PC-3 (cell line): ENCODE data around the gene AQP4. TPM values are rescaled to one million over a fixed set of nuclear protein-coding genes. Genes with fewer than 3 reads are reported as not detected.
A peak's percentile ranks its signal among the peaks of the same experiment; 100 is the strongest.

Source experiments
- ATAC-seq: fragments of 200-7000 bp; cut with Tn5 transposase; 2 replicates; pipeline ENCODE4 v1.9.1; 2020; ENCODE audit warnings: mild to moderate bottlenecking, moderate library complexity
- BruUV-seq: library from RNA; stranded (reverse); fragments of 400-500 nt; replicated peaks from 2 replicates; lab custom pipeline; 2021; lab: Mats Ljungman, UMichigan
- CTCF ChIA-PET: fragments of 300-600 bp; sonication (Branson Sonifier 250); formaldehyde crosslinking; loops from one replicate; lab custom pipeline; 2022; ENCODE audit warnings: antibody characterized with exemption; lab: Charles Lee
- POLR2A ChIA-PET: fragments of 300-600 bp; sonication (Branson Sonifier 250); formaldehyde crosslinking; loops from one replicate; lab custom pipeline; 2022; ENCODE audit warnings: antibody characterized with exemption; ENCODE audit not compliant: unreplicated experiment; lab: Charles Lee
- DNase-seq: peaks from one replicate; pipeline ENCODE4 v3.0.0-alpha.2; 2015
- H2AFZ ChIP-seq: fragments of 300-600 bp; sonication (generic); 2 replicates; pipeline ENCODE4 v1.6.0; 2016; ENCODE audit warnings: antibody characterized with exemption, low read length
- H3F3A ChIP-seq: fragments of 300-600 bp; sonication (generic); one replicate; pipeline ENCODE4 v1.6.0; 2017; ENCODE audit warnings: antibody characterized with exemption, low read length, control low read depth, mild to moderate bottlenecking; ENCODE audit not compliant: unreplicated experiment
- H3K27ac ChIP-seq: fragments of 300-600 bp; sonication (generic); 2 replicates; pipeline ENCODE4 v1.5.1; 2016; ENCODE audit warnings: mild to moderate bottlenecking, low read length
- H3K27me3 ChIP-seq: fragments of 300-600 bp; sonication (generic); 2 replicates; pipeline ENCODE4 v1.6.1; 2016; ENCODE audit warnings: low read length, mixed read lengths
- H3K36me3 ChIP-seq: fragments of 300-600 bp; sonication (generic); 2 replicates; pipeline ENCODE4 v1.6.1; 2016; ENCODE audit warnings: low read depth, mixed run types, low read length, mixed read lengths
- H3K4me1 ChIP-seq: fragments of 300-600 bp; sonication (generic); 2 replicates; pipeline ENCODE4 v1.5.1; 2016; ENCODE audit warnings: low read length; ENCODE audit not compliant: insufficient read depth
- H3K4me2 ChIP-seq: fragments of 300-600 bp; sonication (generic); 2 replicates; pipeline ENCODE4 v1.6.0; 2016; ENCODE audit warnings: low read length
- H3K4me3 ChIP-seq: fragments of 300-600 bp; sonication (generic); 2 replicates; pipeline ENCODE4 v1.5.1; 2016; ENCODE audit warnings: mild to moderate bottlenecking, low read length, mixed read lengths
- H3K79me2 ChIP-seq: fragments of 300-600 bp; sonication (generic); 2 replicates; pipeline ENCODE4 v1.6.1; 2017; ENCODE audit warnings: low read length, mixed read lengths
- H3K9ac ChIP-seq: fragments of 300-600 bp; sonication (generic); 2 replicates; pipeline ENCODE4 v1.6.0; 2016; ENCODE audit warnings: mild to moderate bottlenecking, low read length
- H3K9me2 ChIP-seq: fragments of 300-600 bp; sonication (generic); replicated peaks from 2 replicates; pipeline ENCODE4 v1.6.1; 2016; ENCODE audit warnings: mixed run types, low read length, mixed read lengths
- H3K9me3 ChIP-seq: fragments of 300-600 bp; sonication (generic); 2 replicates; pipeline ENCODE4 v1.6.1; 2016; ENCODE audit warnings: low read length, mixed read lengths
- H4K20me1 ChIP-seq: fragments of 300-600 bp; sonication (generic); 2 replicates; pipeline ENCODE4 v1.6.1; 2016; ENCODE audit warnings: low read length, mixed read lengths
- CTCF ChIP-seq: fragments of 300-600 bp; sonication (generic); conservative IDR thresholded peaks from 2 replicates; pipeline ENCODE4 v1.5.1; 2017; ENCODE audit warnings: antibody characterized with exemption, low read depth, mild to moderate bottlenecking, low read length
- EZH2 ChIP-seq: fragments of 300-600 bp; sonication (generic); IDR thresholded peaks from one replicate; pipeline ENCODE4 v1.6.1; 2017; ENCODE audit warnings: antibody characterized with exemption, mild to moderate bottlenecking, low read length; ENCODE audit not compliant: unreplicated experiment
- EZH2phosphoT487 ChIP-seq: fragments of 300-600 bp; sonication (generic); IDR thresholded peaks from 2 replicates; pipeline ENCODE4 v1.6.1; 2018; ENCODE audit warnings: mild to moderate bottlenecking, antibody characterized with exemption, low read length, borderline replicate concordance
- intact Hi-C: fragments of 100-400 bp; cut with micrococcal nuclease; formaldehyde crosslinking; loops from 2 replicates; pipeline ENCODE4 v1.9.0; 2023
- total RNA-seq: library from RNA; depleted of rRNA; stranded (reverse); fragments of >200 nt; gene quantifications from 2 replicates; pipeline ENCODE4 v1.2.3, GENCODE V29; 2014

AQP4 gene
- total RNA-seq, 1 experiment from 2014 or later = not detected

- Histone ChIP-seq H3K27ac (no peak overlapping the region), H3K9me3 (no peaks in the 10 kb centered on the region), H3K9me2 (no peaks in the 10 kb centered on the region), H2AFZ (no peak overlapping the region), H3K4me1 (no peaks in the 10 kb centered on the region), H3K36me3 (no peaks in the 10 kb centered on the region), H3K4me2 (no peak overlapping the region), H3F3A (no peaks in the 10 kb centered on the region), H3K9ac (no peak overlapping the region), H4K20me1 (no peaks in the 10 kb centered on the region), H3K27me3 (no peaks in the 10 kb centered on the region), H3K79me2 (no peaks in the 10 kb centered on the region), H3K4me3 (no peak overlapping the region)
- ATAC-seq (no peak), DNase-seq (no peak)
- intact Hi-C loops = no loop called here
- no TSS peak for BruUV-seq
- POLR2A ChIA-PET = no interaction called here
- CTCF ChIA-PET = no interaction called here
- TF ChIP-seq CTCF (peak; percentile 32; the same call in 1 of the 2 replicates), EZH2phosphoT487 (no peak)
These were observed 61.0 kb downstream of the AQP4 start for GRCh38 chr18:26804519-26804918.

- H3F3A ChIP-seq = no peaks in the 10 kb centered on the region
- intact Hi-C loops = no loop called here
- DNase-seq (no peak), ATAC-seq (no peak)
- no peaks in the 10 kb centered on the region for H3K4me1 ChIP-seq
- ChIA-PET POLR2A (no interaction called here), CTCF (no interaction called here)
- no peak overlapping the region for H3K4me2 ChIP-seq
- H2AFZ ChIP-seq = no peak overlapping the region
- no peak overlapping the region for H3K27ac ChIP-seq
- H3K9ac ChIP-seq = no peak overlapping the region
- BruUV-seq = no TSS peak
- no peaks in the 10 kb centered on the region for H3K27me3 ChIP-seq
- no peak for TF ChIP-seq CTCF
- no peak for TF ChIP-seq EZH2
- TF ChIP-seq EZH2phosphoT487 = no peak
- no peaks in the 10 kb centered on the region for H3K9me3 ChIP-seq
- H3K79me2 ChIP-seq = no peaks in the 10 kb centered on the region
- H3K36me3 ChIP-seq = no peaks in the 10 kb centered on the region
- H3K4me3 ChIP-seq = no peak overlapping the region
- H3K9me2 ChIP-seq = no peaks in the 10 kb centered on the region
- no peaks in the 10 kb centered on the region for H4K20me1 ChIP-seq
These were observed 61.9 kb downstream of the AQP4 start for GRCh38 chr18:26803643-26804042.

- POLR2A ChIA-PET = no interaction called here
- H2AFZ ChIP-seq = no peak overlapping the region
- H3K9me3 ChIP-seq = no peaks in the 10 kb centered on the region
- ATAC-seq (no peak), DNase-seq (peak; percentile 6)
- no peak overlapping the region for H3K27ac ChIP-seq
- no peaks in the 10 kb centered on the region for H3F3A ChIP-seq
- H3K4me3 ChIP-seq = no peak overlapping the region
- H3K4me1 ChIP-seq = no peaks in the 10 kb centered on the region
- no peak for TF ChIP-seq EZH2phosphoT487
- TF ChIP-seq EZH2 = no peak
- TF ChIP-seq CTCF = no peak
- no peaks in the 10 kb centered on the region for H3K36me3 ChIP-seq
- H3K79me2 ChIP-seq = no peaks in the 10 kb centered on the region
- CTCF ChIA-PET = no interaction called here
- no peak overlapping the region for H3K4me2 ChIP-seq
- intact Hi-C loops = no loop called here
- H3K9ac ChIP-seq = no peak overlapping the region
- H3K9me2 ChIP-seq = no peaks in the 10 kb centered on the region
- H4K20me1 ChIP-seq = no peaks in the 10 kb centered on the region
- no TSS peak for BruUV-seq
- no peaks in the 10 kb centered on the region for H3K27me3 ChIP-seq
These were observed 62.9 kb downstream of the AQP4 start for GRCh38 chr18:26802330-26803200.
